ENCODE measurements around the gene RENBP. TPM values are rescaled to one million over a fixed set of nuclear protein-coding genes. Genes with fewer than 3 reads are reported as not detected.

The RENBP gene
- total RNA-seq, 2 experiments from 2014 or later, result 2.8 to 6.2 TPM

DNA sequence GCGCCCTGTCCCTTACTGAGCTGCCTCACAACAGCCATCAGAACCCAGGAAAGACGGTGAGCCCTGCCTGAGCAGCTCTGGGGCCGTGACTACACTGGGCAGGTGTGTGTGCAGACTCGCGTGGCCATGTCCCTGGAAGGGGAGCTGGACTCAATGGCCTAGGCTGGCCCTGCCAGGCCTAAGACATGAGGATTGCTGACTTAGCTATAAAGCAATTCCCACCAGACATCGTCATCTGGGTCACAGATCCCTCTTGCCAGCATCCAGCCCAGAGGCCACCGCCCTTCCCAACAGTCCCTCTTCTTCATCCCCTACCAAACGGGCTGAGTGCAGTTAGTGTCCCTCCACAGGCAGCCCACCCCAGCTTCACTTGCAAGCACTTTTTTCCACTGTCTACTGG lies 13.3 kb downstream of the RENBP start:
- peaks cover 32% of the 10 kb centered on the region for H3K36me3 ChIP-seq (ENCODE audit: insufficient read depth, low read length)
- ChIA-PET CTCF (ENCODE audit: unreplicated experiment) (interaction anchor here (0.6 kb wide), 1 partner anchor 313 kb away, joined by 3 read pairs; no protein-coding TSS in a partner anchor), POLR2A (no interaction called here)
- no peaks in the 10 kb centered on the region for H3K9me2 ChIP-seq (ENCODE audit: insufficient read depth, low read length)
- no peaks in the 10 kb centered on the region for H3K9me3 ChIP-seq (ENCODE audit: low read length)
- no peak for DNase-seq (ENCODE audit: low spot score)
- no peak overlapping the region for H2AFZ ChIP-seq (ENCODE audit: low read length)
- H3K79me2 ChIP-seq (ENCODE audit: insufficient read depth, low read depth, low read length), result peaks cover 10% of the 10 kb centered on the region; the same call in 1 of the 2 replicates
- H3K4me3 ChIP-seq (ENCODE audit: low read depth, low read length, poor library complexity, severe bottlenecking), result no peak overlapping the region
- intact Hi-C loops (cut with micrococcal nuclease; ENCODE audit: unreplicated experiment), result no loop called here
- H3K27ac ChIP-seq (ENCODE audit: low read depth, low read length, poor library complexity, severe bottlenecking), result no peak overlapping the region
- H4K20me1 ChIP-seq (ENCODE audit: insufficient read depth, low read length), result no peaks in the 10 kb centered on the region
- no peak for TF ChIP-seq EZH2phosphoT487 (IDR thresholded peaks at IDR 0.05; ENCODE audit: borderline replicate concordance, low read depth, low read length)
- TF ChIP-seq, protein P1, sequence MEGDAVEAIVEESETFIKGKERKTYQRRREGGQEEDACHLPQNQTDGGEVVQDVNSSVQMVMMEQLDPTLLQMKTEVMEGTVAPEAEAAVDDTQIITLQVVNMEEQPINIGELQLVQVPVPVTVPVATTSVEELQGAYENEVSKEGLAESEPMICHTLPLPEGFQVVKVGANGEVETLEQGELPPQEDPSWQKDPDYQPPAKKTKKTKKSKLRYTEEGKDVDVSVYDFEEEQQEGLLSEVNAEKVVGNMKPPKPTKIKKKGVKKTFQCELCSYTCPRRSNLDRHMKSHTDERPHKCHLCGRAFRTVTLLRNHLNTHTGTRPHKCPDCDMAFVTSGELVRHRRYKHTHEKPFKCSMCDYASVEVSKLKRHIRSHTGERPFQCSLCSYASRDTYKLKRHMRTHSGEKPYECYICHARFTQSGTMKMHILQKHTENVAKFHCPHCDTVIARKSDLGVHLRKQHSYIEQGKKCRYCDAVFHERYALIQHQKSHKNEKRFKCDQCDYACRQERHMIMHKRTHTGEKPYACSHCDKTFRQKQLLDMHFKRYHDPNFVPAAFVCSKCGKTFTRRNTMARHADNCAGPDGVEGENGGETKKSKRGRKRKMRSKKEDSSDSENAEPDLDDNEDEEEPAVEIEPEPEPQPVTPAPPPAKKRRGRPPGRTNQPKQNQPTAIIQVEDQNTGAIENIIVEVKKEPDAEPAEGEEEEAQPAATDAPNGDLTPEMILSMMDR (conservative IDR thresholded peaks at IDR 0.05; ENCODE audit: low read length), result no peak
- BruUV-seq (replicated peaks), result no TSS peak
- peaks cover 23% of the 10 kb centered on the region for H3K4me1 ChIP-seq (ENCODE audit: insufficient read depth, low read length, poor library complexity, severe bottlenecking)
- H3K4me2 ChIP-seq (ENCODE audit: low read length), result no peak overlapping the region

GRCh38 chrX:153930011-153930910 lies 14.2 kb downstream of the RENBP start:
- H3K4me2 ChIP-seq (ENCODE audit: low read length), result peak overlapping the region; percentile 77; the same call in 1 of the 2 replicates
- no TSS peak for BruUV-seq (replicated peaks)
- H3K79me2 ChIP-seq (ENCODE audit: insufficient read depth, low read depth, low read length), result peaks cover 13% of the 10 kb centered on the region; the same call in 1 of the 2 replicates
- DNase-seq (ENCODE audit: low spot score), result no peak
- peaks cover 37% of the 10 kb centered on the region for H3K36me3 ChIP-seq (ENCODE audit: insufficient read depth, low read length)
- H3K4me3 ChIP-seq (ENCODE audit: low read depth, low read length, poor library complexity, severe bottlenecking), result no peak overlapping the region
- H4K20me1 ChIP-seq (ENCODE audit: insufficient read depth, low read length), result no peaks in the 10 kb centered on the region
- CTCF ChIA-PET (ENCODE audit: unreplicated experiment), result interaction anchor here (0.6 kb wide), 1 partner anchor 312 kb away, joined by 3 read pairs; no protein-coding TSS in a partner anchor
- intact Hi-C loops (cut with micrococcal nuclease; ENCODE audit: unreplicated experiment), result no loop called here
- H3K9me2 ChIP-seq (ENCODE audit: insufficient read depth, low read length), result no peaks in the 10 kb centered on the region
- TF ChIP-seq EZH2phosphoT487 (IDR thresholded peaks at IDR 0.05; ENCODE audit: borderline replicate concordance, low read depth, low read length), result no peak
- TF ChIP-seq, protein P1 (conservative IDR thresholded peaks at IDR 0.05; ENCODE audit: low read length), result no peak
- peaks cover 21% of the 10 kb centered on the region for H3K4me1 ChIP-seq (ENCODE audit: insufficient read depth, low read length, poor library complexity, severe bottlenecking)
- no peaks in the 10 kb centered on the region for H3K9me3 ChIP-seq (ENCODE audit: low read length)
- POLR2A ChIA-PET, result interaction anchor here (2.0 kb wide), 1 partner anchor 9 kb away, joined by 8 read pairs; no protein-coding TSS in a partner anchor
- H2AFZ ChIP-seq (ENCODE audit: low read length), result no peak overlapping the region
- peak overlapping the region; percentile 72 for H3K27ac ChIP-seq (ENCODE audit: low read depth, low read length, poor library complexity, severe bottlenecking)
